GM21619 (cell line): ENCODE results near the gene DYDC2.
"Not testable (repeated sequence)": the region's sequence is repeated elsewhere in the genome, so short reads cannot be mapped to it uniquely, and the experiment has no call there.

ENCODE experiments used
- ATAC-seq: cut with Tn5 transposase; IDR thresholded peaks from one replicate; pipeline ENCODE4 v1.9.1; 2021; ENCODE audit not compliant: unreplicated experiment

Gene DYDC2

GRCh38 chr10:80411681-80412220 lies 55.2 kb downstream of the DYDC2 start:
- ATAC-seq: no peak

GRCh38 chr10:80412486-80412885 lies 55.9 kb downstream of the DYDC2 start:
- no peak for ATAC-seq

- ATAC-seq: no peak
Measured at GRCh38 chr10:80413271-80413996, 56.9 kb downstream of the DYDC2 start.

GRCh38 chr10:80414142-80414895 lies 57.7 kb downstream of the DYDC2 start:
- no peak for ATAC-seq

GRCh38 chr10:80415734-80416478 lies 59.3 kb downstream of the DYDC2 start:
- no peak for ATAC-seq

- ATAC-seq: no peak
Measured at GRCh38 chr10:80416479-80417098, 60.0 kb downstream of the DYDC2 start.

GRCh38 chr10:80417256-80417655 lies 60.7 kb downstream of the DYDC2 start:
- not testable (repeated sequence) for ATAC-seq
